Pancreas (tissue), 10 donors: ENCODE measurements around the gene ANO4. TPM values are rescaled to one million over a fixed set of nuclear protein-coding genes. Genes with fewer than 3 reads are reported as not detected.

Experiments used
- ATAC-seq, 4 donors: fragments of 200-7000 bp; cut with Tn5 transposase; one replicate each; pipeline versions ENCODE4 v1.8.0 to v1.9.1; 2020; ENCODE audit warnings: mild to moderate bottlenecking in 4 of 4, moderate library complexity in 4 of 4
- DNase-seq, 6 donors: peaks; one replicate each; pipeline ENCODE4 v3.0.0-alpha.2; 2020
- FAIRE-seq: peaks from 2 replicates; lab custom pipeline; 2012; peaks lifted over from hg19 to GRCh38; lab: Jason Lieb, UNC
- H3K27ac ChIP-seq, 4 donors: fragments of 200-600 bp; sonication (generic); 1 replicate in 3 of 4; 2 replicates in 1 of 4; pipeline versions ENCODE4 v1.5.0 to v1.8.0; 2020
- H3K27me3 ChIP-seq, 4 donors: fragments of 200-600 bp; one replicate each; pipeline ENCODE4 v1.8.0; 2021
- H3K36me3 ChIP-seq, 3 donors: fragments of 200-600 bp; sonication (generic) in 1 of 3; one replicate each; pipeline versions ENCODE4 v1.5.0 to v1.8.0; 2020 to 2021
- H3K4me1 ChIP-seq, 3 donors: fragments of 200-600 bp; one replicate each; pipeline ENCODE4 v1.8.0; 2021
- H3K4me3 ChIP-seq, 4 donors: fragments of 200-600 bp; sonication (generic) in 2 of 4; one replicate each; pipeline versions ENCODE4 v1.5.0 to v1.8.0; 2020 to 2021
- H3K9me3 ChIP-seq, 4 donors: fragments of 200-600 bp; one replicate each; pipeline ENCODE4 v1.8.0; 2021
- CTCF ChIP-seq, 4 donors: fragments of 200-600 bp; sonication (generic) in 3 of 4; IDR thresholded peaks; one replicate each; pipeline versions ENCODE4 v1.5.0 to v1.8.0; 2021; ENCODE audit warnings: antibody characterized with exemption in 4 of 4
- WGBS, 2 donors: extraction: QIAGEN DNeasy Blood & Tissue Kit; methylation state at CpG; one replicate each; pipeline ENCODE4 v1.1.7; 2013; 5-methylcytosine and 5-hydroxymethylcytosine counted together
- intact Hi-C, 3 donors: fragments of 100-400 bp; cut with DNase I; formaldehyde crosslinking; loops; one replicate each; pipeline versions ENCODE4 v1.11.1 to v1.14.2; 2022
- polyA plus RNA-seq, 2 donors: library from polyadenylated mRNA; stranded (reverse); fragments of 200-250 nt; gene quantifications; one replicate each; pipeline ENCODE4 v1.2.3, GENCODE V29; 2013
- total RNA-seq, 6 donors: library from RNA; stranded (reverse); fragmentation: NEBNext Ultra II Directional in 4 of 6; extraction: Animal tissue kit (Norgen Biotek cat#: 25700) in 4 of 6; gene quantifications; one replicate each; pipeline versions ENCODE4 v1.2.1 to v1.2.4, GENCODE V29; 2021 to 2023
- donor health status: healthy with polysubstance abuse.
- donor health status: DM: no; HTN: no; CAD: no; lungs with moderate emphysema.
- donor health status: DM: no; HTN: no; CAD: no.
- donor health status: control.
- donor health status: control.
- donor health status: Bipolar disorder and iron deficiency.
- donor health status: DM: yes; HTN: yes; CAD: no.
- donor health status: DM: no; HTN: no; CAD: no.
- donor health status: DM: no; HTN: no; CAD: no.
- donor health status: DM: yes; HTN: yes; CAD: no.

ANO4 gene
- total and polyA plus RNA-seq, 8 donors = 0.14 to 2.1 (median 0.28) TPM; not detected in 1

GRCh38 chr12:100995201-100995600 lies 200.6 kb downstream of the ANO4 start:
- H3K36me3 ChIP-seq = no peaks in the 10 kb centered on the region
- H3K4me1 ChIP-seq = no peaks in the 10 kb centered on the region
- H3K4me3 ChIP-seq = no peak overlapping the region
- H3K27me3 ChIP-seq = no peaks in the 10 kb centered on the region
- FAIRE-seq (no peak), ATAC-seq (no peak), DNase-seq (no peak)
- no peaks in the 10 kb centered on the region for H3K9me3 ChIP-seq
- TF ChIP-seq CTCF (IDR thresholded peaks at IDR 0.05) = no peak
- WGBS, 2 donors = 55 to 63% methylated on average over 3 of the region's 3 CpGs
- H3K27ac ChIP-seq = no peak overlapping the region
- intact Hi-C loops = no loop called here

- TF ChIP-seq CTCF (IDR thresholded peaks at IDR 0.05) = no peak
- no peaks in the 10 kb centered on the region for H3K36me3 ChIP-seq
- H3K27me3 ChIP-seq = no peaks in the 10 kb centered on the region
- H3K9me3 ChIP-seq = no peaks in the 10 kb centered on the region
- FAIRE-seq = no peak
- H3K4me1 ChIP-seq = no peaks in the 10 kb centered on the region
- H3K4me3 ChIP-seq = no peak overlapping the region
- DNase-seq = no peak
- H3K27ac ChIP-seq = no peak overlapping the region
- WGBS, 2 donors = 79 to 84% methylated on average over 4 of the region's 4 CpGs
- no peak for ATAC-seq
- intact Hi-C loops = no loop called here
Observed at GRCh38 chr12:100995771-100996170, 201.2 kb downstream of the ANO4 start.

GRCh38 chr12:101001669-101002068 lies 207.1 kb downstream of the ANO4 start:
- WGBS, 2 donors = 85 to 86% methylated on average over 5 of the region's 5 CpGs
- no peak for TF ChIP-seq CTCF (IDR thresholded peaks at IDR 0.05)
- Histone ChIP-seq H3K4me3 (no peak overlapping the region), H3K27ac (no peak overlapping the region), H3K9me3 (no peaks in the 10 kb centered on the region), H3K27me3 (no peaks in the 10 kb centered on the region), H3K4me1 (no peaks in the 10 kb centered on the region), H3K36me3 (no peaks in the 10 kb centered on the region)
- FAIRE-seq = no peak
- intact Hi-C loops = no loop called here
- ATAC-seq = no peak
- DNase-seq = no peak

GRCh38 chr12:101002696-101003419 lies 208.3 kb downstream of the ANO4 start:
- no peaks in the 10 kb centered on the region for H3K9me3 ChIP-seq
- ATAC-seq = no peak
- intact Hi-C loops = no loop called here
- H3K27me3 ChIP-seq = no peaks in the 10 kb centered on the region
- 42 to 49% methylated on average over 3 of the region's 3 CpGs for WGBS, 2 donors
- no peak overlapping the region for H3K4me3 ChIP-seq
- no peaks in the 10 kb centered on the region for H3K36me3 ChIP-seq
- H3K4me1 ChIP-seq = no peaks in the 10 kb centered on the region
- TF ChIP-seq CTCF (IDR thresholded peaks at IDR 0.05) = no peak
- H3K27ac ChIP-seq = no peak overlapping the region
- no peak for DNase-seq
- FAIRE-seq = no peak

- TF ChIP-seq CTCF (IDR thresholded peaks at IDR 0.05) = no peak
- intact Hi-C loops = no loop called here
- DNase-seq (no peak), FAIRE-seq (no peak), ATAC-seq (no peak)
- Histone ChIP-seq H3K27ac (no peak overlapping the region), H3K36me3 (no peaks in the 10 kb centered on the region), H3K27me3 (no peaks in the 10 kb centered on the region), H3K4me1 (no peaks in the 10 kb centered on the region), H3K4me3 (no peak overlapping the region), H3K9me3 (no peaks in the 10 kb centered on the region)
- WGBS, 2 donors = 83 to 88% methylated on average over 1 of the region's 1 CpG
Observed at GRCh38 chr12:101004898-101005297, 210.3 kb downstream of the ANO4 start.
